ENCODE measurements around the gene ZNF536.
"Not testable (repeated sequence)": the region's sequence is repeated elsewhere in the genome, so short reads cannot be mapped to it uniquely, and the experiment has no call there.

Gene ZNF536

GRCh38 chr19:30390356-30390988 is 18.3 kb downstream of the ZNF536 start:
- no peak for DNase-seq

DNA sequence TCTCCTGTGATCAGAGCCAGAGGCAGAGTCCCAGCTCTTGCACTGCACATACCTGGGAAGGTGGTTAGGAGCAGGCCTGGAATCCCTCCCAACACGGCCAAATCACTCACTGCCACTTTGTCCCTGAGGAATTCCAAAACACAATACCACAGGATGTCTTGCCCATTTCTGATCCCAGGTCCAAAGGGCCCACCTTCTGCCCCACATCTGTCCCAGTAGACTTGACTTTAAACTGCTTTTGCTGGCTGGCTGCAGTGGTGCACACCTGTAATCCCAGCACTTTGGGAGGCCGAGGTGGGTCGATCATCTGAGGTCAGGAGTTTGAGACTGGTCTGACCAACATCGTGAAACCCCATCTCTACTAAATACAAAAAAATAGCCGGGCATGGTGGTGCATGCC is 18.9 kb downstream of the ZNF536 start:
- no peak for DNase-seq

- DNase-seq, result no peak
Measured at GRCh38 chr19:30391554-30392551, 19.7 kb downstream of the ZNF536 start.

- DNase-seq, result no peak
Measured at GRCh38 chr19:30393046-30393445, 20.9 kb downstream of the ZNF536 start.

DNA sequence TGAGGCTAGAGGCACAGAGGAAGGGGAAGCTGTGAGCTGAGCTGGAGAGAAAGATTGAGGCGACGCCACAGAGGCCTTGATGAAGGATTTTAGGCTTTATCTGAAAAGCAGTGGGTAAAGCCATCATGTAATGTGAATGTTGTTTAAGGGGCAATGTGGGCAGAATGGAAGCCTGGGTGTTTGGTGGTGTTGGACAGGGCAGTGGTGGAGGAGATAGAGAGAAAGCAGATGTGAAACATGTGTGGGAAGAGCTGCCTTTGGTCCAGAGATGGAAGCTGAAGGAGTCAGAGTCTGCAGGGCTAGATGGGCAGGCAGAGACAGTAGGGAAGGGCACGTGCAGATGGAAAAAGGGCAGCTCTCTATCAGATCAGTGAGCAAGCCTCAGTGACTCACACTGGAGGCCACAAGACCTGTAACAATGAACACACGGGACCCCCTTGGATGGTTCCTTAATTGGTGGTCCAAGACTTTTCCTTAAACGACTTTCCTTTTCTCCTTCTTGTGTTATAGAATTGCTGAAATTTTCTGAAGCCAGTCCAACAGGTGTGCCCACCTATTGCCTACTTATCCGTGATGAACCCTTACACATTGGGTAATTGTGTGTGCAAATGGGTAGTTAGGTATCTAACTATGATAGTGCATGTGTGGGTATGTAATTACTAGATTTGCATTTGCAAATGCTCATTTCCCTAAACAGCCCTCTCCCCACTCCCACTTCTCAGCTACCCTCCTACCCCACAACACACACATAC is 21.7 kb downstream of the ZNF536 start:
- DNase-seq, result no peak

GRCh38 chr19:30394481-30395151 is 22.4 kb downstream of the ZNF536 start:
- no peak for DNase-seq

- DNase-seq, result no peak
Measured at GRCh38 chr19:30395283-30395682, 23.1 kb downstream of the ZNF536 start.

DNA sequence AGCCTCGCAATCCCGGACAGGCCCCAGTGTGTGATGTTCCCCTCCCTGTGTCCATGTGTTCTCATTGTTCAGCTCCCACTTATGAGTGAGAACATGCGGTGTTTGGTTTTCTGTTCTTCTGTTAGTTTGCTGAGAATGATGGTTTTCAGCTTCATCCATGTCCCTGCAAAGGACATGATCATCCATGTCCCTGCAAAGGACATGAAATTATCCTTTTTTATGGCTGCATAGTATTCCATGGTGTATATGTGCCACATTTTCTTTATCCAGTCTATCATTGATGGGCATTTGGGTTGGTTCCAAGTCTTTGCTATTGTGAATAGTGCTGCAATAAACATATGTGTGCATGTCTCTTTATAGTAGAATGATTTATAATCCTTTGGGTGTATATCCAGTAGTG is 26.4 kb downstream of the ZNF536 start:
- not testable (repeated sequence) for DNase-seq

GRCh38 chr19:30401956-30402355 is 29.8 kb downstream of the ZNF536 start:
- DNase-seq, result no peak

- no peak for DNase-seq
Measured at GRCh38 chr19:30402436-30403202, 30.4 kb downstream of the ZNF536 start.

DNA sequence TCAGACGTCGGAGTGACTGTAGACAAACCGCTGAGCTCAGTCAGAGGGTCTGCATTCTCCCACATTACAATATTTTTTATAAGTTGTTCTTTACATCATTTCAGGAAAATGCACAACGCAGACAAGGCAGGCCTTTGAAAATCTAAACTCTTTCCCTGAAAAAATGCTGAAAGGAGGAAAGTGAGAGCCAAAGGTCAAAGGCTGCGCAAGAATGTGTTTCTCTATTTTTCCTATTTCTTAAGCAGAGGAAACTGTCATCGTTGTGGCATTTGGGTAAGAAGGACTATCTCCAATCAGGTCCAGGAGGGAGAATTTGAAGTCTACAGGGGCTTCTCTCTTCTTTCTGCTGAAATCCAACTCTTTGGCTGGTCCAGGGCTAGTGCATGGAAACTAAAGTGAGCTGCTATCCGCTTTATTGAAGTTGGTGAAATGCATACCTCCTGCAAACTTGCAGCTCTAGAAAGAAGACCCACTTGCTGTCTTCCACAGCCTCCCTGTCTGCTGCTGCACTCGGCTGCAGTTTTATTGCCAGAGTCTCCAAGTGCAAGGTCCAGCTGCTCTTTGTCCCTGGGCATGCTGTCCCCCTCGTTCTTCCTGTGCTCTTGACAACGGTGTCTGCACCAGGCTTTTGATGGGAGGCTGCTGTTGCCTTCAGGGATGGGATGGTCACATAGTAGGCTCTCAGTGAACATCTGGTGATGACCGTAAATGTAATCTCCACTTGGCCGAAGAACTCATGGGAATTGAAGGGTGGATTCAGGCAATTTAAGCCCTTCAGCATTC is 31.2 kb downstream of the ZNF536 start:
- no peak for DNase-seq

- no peak for DNase-seq
Measured at GRCh38 chr19:30406220-30407067, 34.3 kb downstream of the ZNF536 start.

- no peak for DNase-seq
Measured at GRCh38 chr19:30407068-30407709, 35.0 kb downstream of the ZNF536 start.

DNA sequence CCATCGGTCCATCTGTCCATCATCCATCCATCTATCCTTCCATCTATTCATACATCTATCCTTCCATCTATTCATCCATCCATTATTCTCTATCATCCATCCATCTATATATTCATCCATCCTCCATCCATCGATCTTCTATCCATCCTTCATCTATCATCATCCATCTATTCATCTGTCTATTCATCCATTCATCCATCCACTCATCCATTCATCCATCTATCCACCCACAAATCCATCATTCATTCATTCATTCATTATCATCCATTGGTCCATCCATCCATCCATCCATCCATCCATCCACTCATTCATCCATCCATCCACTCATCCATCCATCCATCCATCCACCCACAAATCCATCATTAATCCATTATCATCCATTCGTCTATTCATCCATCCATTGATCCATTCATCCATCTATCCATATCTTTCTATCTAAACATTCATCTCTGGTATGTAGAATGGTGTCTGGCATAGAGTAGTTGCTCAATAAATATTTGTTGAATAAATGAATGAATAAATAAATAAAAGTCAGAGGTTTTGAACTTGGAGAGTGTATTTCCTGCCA is 36.6 kb downstream of the ZNF536 start:
- no peak for DNase-seq

DNA sequence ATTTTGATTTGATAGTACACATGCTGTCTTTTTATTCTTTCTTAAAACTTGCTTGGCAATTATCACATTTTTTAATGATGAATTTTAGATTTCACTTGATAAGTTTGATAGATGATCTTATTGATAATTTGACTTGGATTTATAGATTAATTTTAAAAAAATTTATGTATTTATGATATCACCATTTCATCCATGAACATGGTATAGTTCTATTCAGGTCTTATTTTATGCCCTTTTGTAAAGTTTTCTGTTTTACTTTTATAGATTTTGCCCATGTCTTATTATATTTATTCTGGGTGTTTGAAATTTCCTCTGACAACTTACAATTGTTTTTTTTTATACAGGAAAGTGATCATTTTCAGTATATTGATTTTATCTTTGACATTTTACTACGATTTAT is 39.5 kb downstream of the ZNF536 start:
- DNase-seq, result no peak

- no peak for DNase-seq
Measured at GRCh38 chr19:30416375-30416774, 44.2 kb downstream of the ZNF536 start.

DNA sequence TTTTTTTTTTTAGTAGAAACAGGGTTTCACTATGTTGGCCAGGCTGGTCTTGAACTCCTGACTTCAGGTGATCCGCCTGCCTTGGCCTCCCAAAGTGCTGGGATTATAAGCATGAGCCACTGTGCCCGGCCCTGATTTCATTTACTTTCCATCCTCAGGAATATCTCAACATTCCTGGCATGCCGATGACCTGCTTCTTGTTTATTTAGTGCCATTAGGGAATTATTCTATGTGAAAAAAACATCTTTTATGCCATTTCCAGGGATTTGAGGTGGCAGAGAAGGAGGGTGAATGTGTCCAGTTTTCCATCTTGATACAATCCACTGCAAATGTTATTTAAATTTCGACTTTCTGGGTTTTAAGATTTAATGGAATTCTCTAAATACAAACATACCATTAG is 45.0 kb downstream of the ZNF536 start:
- not testable (repeated sequence) for DNase-seq

GRCh38 chr19:30419568-30420180 is 47.5 kb downstream of the ZNF536 start:
- no peak for DNase-seq

- DNase-seq, result no peak
Measured at GRCh38 chr19:30420316-30420715, 48.1 kb downstream of the ZNF536 start.
